Hypothalamus (tissue), 51 donors: ENCODE results near the gene MCC.
A peak's percentile ranks its signal among the peaks of the same experiment; 100 is the strongest.

Experiments
- DNase-seq, 51 donors: peaks; one replicate each; lab custom pipeline; 2025; lab: John Stamatoyannopoulos, UW

The MCC gene

DNA sequence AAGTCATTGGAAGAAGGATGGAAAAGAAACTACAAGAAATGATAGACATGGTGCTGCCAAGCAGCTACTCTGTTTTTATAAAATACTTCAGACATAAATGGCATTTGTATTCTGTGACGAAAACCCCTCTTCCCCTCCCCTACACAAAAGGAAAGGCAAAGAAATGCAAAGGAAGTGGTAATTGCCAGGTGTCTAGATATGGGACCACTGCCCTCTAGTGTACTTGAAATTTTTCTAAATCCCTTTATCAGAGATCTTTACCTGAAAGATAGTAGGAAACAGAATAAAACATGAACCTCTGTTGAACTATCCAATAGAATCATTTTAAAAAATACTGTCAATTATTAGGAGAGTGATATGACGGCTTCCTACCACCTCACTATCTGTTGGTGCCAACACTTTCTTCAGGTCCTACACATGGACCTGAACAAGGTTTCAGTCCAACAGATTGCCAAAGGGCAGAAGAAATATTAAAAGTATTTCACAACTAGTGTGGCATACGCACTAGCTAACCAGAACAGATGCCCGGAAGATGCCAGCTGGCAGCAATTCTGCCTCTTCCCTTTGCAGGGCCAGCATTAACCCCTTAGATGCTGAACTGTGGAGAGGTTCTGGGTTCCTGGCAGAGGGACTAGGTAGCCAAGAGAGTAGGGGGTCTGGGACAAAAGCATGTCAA is 157.6 kb downstream of the MCC start:
- peak in 3 of 51 donors; percentile 3 to 11 (median 4) for DNase-seq

DNA sequence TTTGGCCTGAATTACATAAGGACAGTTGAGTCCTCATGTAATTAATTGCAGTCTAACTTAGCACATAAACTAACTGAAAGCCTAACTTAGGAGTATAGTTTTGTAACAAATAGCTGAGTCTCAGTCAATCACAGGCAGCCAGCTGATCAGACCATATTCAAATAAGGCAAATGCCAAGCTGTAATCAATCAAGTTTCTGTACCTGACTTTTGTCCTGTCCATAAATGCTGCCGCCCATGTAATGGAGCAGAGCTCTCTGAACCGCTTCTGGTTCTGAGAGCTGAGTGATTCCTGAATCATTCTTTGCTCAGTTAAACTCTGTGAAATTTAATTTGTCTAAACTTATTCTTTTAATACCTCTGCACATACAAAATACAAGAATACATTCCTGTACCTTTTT is 158.3 kb downstream of the MCC start:
- no peak for DNase-seq

DNA sequence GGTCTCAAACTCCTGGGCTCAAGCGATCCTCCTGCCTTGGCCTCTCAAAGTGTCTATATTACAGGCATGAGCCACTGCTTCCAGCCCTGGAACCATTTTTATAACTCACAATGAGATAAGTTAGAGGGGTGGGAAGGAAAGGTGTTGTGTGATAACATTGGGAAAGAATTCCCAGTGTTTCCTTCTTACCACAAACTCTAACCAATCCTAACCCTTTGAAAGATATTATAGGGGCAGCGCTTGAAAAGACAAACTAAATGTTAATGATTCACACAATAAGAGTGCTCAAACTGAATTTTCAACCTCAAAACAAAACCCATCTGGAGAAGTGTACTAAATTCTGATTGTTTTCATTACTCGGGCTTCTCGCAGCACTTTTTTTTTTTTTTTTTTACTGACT is 163.2 kb downstream of the MCC start:
- DNase-seq = no peak

GRCh38 chr5:113321276-113321675 is 167.0 kb downstream of the MCC start:
- DNase-seq = no peak

- no peak for DNase-seq
These were observed 167.9 kb downstream of the MCC start for GRCh38 chr5:113320273-113320780.

GRCh38 chr5:113319256-113320053 is 168.8 kb downstream of the MCC start:
- no peak for DNase-seq

DNA sequence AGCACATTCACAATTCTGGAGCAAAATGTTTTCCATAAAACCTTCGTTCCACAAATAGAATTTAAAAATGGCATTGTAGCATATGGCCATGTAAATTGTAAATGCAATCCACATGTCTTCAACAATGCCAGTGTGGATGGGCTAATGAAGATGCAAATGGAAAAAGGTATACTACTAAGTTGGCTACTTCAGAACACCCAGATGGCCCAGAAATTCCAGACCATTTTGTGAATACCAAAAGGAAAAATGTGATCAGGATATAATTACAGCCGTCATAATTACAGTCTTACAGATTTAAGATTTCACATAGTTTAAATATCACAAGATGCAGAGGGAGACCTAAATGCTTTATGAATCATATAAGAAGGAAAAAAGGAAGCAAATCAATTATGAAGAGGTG is 170.6 kb downstream of the MCC start:
- no peak for DNase-seq

- DNase-seq = no peak
These were observed 177.0 kb downstream of the MCC start for GRCh38 chr5:113311301-113311700.

DNA sequence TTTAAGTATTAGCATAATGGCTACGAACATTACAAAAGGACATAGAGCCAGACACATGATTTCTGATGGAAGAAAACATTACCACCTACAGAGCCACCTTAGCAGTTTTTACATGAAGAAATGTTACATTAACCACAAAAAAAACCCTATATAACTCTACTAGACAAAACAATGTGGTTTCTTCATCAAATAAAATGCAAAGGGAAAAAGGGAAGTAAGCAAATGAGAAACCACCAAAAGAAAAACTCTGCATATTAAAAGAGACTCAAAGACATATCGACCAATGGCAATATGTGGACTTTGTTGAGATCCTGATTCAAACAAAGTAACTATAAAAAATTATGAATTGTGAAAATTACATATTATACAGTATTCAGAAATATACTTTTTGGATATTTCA is 186.1 kb downstream of the MCC start:
- no peak for DNase-seq

- no peak for DNase-seq
These were observed 188.7 kb downstream of the MCC start for GRCh38 chr5:113299591-113299990.

DNA sequence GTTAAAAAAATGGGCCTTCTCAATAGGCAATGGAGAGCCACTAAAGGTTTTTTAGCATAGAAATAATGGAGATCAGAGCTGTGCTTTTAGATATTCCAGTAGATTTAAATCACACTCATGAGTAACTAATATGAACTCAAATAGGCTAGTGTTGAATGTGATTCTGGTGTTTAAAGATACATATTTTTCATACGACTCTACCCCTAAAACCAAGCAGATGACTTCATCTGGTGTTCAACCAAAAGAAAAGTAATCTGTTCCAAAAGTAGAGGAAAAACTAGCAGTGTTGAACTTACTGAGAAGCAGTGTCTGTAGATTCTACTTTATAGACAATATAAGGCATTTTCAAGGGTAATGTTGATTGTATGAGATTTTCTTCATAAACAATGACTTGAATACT is 191.6 kb downstream of the MCC start:
- DNase-seq = no peak

DNA sequence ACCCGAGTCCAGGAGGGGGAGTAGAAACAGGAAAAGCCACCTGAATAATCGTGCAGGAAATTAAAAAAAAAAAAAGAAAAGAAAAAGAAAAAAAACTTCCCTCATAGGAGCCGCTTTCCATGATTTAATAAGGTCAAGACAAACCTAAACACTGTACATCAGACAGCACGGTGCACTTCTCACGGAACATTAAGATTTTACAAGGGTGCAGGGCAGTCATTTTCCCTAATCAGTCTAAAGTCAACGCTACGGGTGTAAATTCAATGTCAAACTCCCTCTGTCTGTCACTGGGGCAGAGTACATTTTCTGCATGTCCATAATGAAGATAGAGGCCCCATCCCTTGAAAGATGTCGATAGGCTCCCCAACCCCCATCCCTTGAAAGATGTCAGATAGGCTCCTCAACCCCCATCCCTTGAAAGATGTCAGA is 193.1 kb downstream of the MCC start:
- DNase-seq = no peak

DNA sequence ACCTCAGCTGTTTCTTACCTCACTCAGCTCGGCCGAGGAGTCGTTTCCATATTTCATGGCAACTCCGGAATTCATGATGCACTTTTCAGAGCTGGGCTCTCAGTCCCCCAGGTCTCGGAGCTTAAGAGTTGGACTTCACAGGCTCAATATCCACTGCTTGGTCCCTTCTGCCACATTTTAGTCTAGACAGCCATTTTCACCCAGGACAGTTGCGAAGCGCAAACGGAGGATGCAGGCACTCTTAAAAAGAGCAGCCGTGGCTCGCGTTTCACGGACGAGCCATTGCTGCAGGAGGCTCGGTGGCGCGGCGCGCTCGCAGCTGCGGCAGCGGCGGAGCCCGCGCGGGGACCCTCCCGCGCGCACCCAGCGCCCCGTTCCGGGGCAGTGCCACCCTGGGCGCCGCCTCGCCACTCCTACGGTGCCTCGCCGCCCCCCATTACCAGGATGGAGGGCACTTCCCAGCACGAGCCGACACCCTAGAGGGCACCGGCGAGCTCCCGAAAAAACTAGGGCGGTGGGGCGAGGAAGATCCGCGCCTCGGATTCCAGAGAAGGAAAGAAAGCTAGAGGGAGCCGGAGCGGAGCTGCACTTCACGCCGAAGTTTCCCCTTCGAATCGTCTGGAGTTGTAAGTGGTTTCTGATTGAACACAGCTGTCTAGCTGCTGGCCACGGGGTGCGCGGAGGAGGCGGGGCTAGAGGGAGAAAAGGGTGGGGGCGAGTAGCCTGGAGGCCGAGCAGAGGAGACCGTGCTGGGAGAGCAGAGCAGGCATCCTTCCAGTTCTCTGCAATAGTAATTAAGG is 193.7 kb downstream of the MCC start:
- peak in 50 of 51 donors; percentile 26 to 84 (median 72) for DNase-seq

- peak in 2 of 51 donors; percentile 31 to 66 for DNase-seq
These were observed 194.3 kb downstream of the MCC start for GRCh38 chr5:113293975-113294310.

DNA sequence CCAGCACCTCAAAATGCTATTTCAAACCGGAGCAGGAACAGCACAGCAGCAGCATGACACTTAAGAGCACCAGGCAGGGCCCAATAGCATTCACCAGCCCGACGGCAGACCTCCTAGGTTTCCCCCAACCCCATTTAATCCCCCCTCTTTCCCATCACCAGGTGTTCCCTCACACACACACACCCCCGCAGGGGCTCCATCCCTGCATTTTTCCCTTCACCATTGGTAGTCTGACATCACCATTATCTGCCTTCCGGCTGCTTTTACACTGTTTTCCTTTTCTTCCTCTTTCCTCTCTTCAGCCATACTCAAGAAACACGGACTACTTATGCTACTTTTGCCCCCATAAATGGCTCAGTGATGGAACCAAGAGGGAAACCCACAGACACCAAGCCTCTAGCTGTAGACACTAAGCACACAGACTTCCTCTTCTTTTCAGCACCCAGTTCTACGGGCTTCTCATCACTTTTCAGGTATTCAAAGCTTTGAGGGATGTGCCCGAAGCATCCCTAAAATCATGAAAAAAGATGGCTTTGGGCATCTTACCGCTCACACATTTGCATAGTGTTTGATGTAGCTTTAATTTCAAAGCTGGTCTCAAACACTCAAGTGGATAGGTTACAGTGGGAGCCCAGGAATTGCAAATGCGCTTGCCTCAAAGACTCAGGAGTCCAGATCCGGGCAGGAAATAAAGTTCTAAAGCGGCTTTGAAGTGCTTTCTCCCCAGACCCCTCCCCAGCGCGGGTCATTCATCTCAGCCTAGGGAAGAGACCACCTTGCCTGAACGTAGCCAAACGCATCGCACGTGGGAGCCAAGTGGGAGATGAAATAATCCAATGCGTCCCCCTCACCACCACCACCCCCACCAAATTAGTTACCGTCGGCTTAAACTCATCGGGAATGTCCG is 194.9 kb downstream of the MCC start:
- peak in 5 of 51 donors; percentile 3 to 33 (median 6) for DNase-seq

GRCh38 chr5:113292462-113292861 is 195.8 kb downstream of the MCC start:
- no peak for DNase-seq

- peak in 2 of 51 donors; percentile 10 to 21 for DNase-seq
These were observed 204.7 kb downstream of the MCC start for GRCh38 chr5:113283558-113283957.

DNA sequence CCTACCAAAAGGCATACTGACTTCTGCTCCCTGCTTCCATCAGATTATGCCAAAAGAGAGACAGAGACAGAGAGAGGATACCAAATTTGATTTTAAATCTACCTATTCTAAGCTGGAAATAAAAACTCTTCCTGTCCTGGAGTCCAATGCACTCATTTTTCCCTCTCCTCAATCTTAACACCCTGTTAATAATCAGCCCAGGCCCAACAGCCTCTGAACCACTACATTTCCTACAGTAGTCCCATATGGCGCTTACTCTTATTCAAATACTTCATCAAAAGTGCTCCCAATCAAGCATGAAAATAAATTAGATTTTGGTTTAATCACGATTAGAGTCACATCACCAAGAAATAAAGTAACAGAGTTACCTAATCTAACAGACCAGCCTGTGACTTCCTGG is 205.8 kb downstream of the MCC start:
- no peak for DNase-seq

GRCh38 chr5:113281194-113281593 is 207.1 kb downstream of the MCC start:
- no peak for DNase-seq

- DNase-seq = no peak
These were observed 207.7 kb downstream of the MCC start for GRCh38 chr5:113280541-113280940.
